Measurements from ENCODE around the gene CATSPER3. TPM values are rescaled to one million over a fixed set of nuclear protein-coding genes. Genes with fewer than 3 reads are reported as not detected.

The CATSPER3 gene
- total RNA-seq, 2 donors from 2014 or later, result 0.52 TPM; not detected in 1

DNA sequence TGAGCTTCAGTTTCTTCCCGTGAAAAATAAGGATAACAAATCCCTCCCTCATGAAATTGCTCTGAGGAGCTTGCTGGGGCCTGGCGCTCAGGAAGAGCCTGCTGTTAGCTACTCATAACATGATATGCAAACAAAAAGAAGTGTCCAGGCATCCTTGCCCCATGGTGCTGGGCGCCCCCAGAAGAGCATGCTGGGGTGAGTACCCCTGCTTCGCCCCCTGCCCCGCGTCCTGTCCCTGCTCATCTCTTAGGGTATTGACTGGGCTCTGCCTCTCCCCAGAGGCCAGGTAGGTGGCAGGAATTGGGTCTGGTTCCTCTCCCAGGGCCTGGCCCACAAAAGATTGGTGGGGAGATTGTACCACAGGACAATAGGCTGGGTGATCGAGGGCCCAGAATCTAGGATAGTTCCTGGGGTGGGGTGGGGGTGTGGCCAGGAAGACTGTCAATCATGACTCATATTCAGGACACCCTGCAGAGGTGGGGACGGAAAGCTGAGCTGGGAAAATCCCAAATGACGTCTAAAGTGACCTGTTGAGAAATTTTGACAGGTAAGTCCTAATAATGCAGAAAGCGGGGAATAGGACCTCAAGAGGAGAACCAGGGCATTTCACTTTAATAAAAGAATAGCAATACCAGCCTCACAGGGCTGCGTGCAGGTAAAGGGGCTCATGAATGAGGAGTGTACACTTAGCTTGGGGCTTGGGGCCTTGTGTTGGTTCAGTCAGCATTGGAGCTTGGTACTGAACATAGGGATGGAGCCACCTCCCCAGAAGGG lies 57.4 kb downstream of the CATSPER3 start:
- H3K36me3 ChIP-seq (replicated peaks in 1 of 2; ENCODE audit: insufficient read depth in 1 of 2, low read depth in 2 of 2), result no peaks in the 10 kb centered on the region
- TF ChIP-seq POLR2A (IDR thresholded peaks at IDR 0.05), result no peak
- TF ChIP-seq CTCF (IDR thresholded peaks at IDR 0.05), result no peak
- intact Hi-C loops (cut with DNase I), result no loop called here
- no peak for ATAC-seq
- H3K9me3 ChIP-seq, result no peaks in the 10 kb centered on the region
- no peak overlapping the region for H3K27ac ChIP-seq
- WGBS, 2 donors, result 88 to 92% methylated on average over 8 of the region's 11 CpGs
- peaks cover 11% of the 10 kb centered on the region for H3K4me1 ChIP-seq
- DNase-seq, result peak in 1 of 4 donors; percentile 3
- H3K27me3 ChIP-seq, result peaks cover 0 to 30% of the 10 kb centered on the region in 2 donors
- no peak overlapping the region for H3K4me3 ChIP-seq

- intact Hi-C loops (cut with DNase I), result no loop called here
- Histone ChIP-seq H3K4me1 (peaks cover 19% of the 10 kb centered on the region), H3K9me3 (no peaks in the 10 kb centered on the region), H3K4me3 (no peak overlapping the region), H3K27me3 (peaks cover 0 to 38% of the 10 kb centered on the region in 2 donors), H3K36me3 (replicated peaks in 1 of 2; ENCODE audit: insufficient read depth in 1 of 2, low read depth in 2 of 2) (no peaks in the 10 kb centered on the region), H3K27ac (no peak overlapping the region)
- 82 to 86% methylated on average over 15 of the region's 15 CpGs for WGBS, 2 donors
- ATAC-seq (no peak), DNase-seq (no peak)
- TF ChIP-seq POLR2A (IDR thresholded peaks at IDR 0.05), result no peak
- TF ChIP-seq CTCF (IDR thresholded peaks at IDR 0.05), result no peak
Observed at GRCh38 chr5:135025730-135026644, 58.3 kb downstream of the CATSPER3 start.

DNA sequence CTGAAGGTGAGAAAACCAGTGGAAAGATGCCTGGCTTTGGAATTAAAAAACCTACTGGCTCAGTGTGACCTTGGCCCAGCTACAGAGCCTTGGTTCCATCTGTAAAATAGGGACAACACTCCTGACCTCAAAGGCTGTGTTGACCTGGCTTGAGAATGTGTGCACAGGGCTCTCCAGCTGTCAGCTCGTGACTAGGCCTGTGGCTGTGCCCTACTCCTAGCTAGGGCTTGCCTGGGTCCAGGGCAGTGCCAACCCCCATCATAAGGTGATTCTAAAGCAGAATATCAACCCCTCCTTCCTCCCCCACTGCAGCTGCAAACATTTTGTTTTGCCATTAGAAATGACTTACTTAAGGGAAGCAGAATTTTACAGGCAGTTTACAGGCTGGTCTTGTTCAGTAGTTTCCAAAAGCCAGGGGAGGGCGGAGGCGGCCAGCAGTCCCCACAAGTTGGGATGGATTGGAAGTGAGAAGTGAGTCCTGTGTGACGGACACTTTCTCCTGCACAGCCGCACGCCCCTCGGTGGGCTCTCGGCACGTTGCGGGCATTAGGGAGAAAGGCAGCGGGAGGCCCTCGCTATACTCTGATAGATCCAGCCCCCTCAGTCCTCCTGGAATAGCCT lies 59.0 kb downstream of the CATSPER3 start:
- no peaks in the 10 kb centered on the region for H3K36me3 ChIP-seq (replicated peaks in 1 of 2; ENCODE audit: insufficient read depth in 1 of 2, low read depth in 2 of 2)
- peaks cover 26% of the 10 kb centered on the region for H3K4me1 ChIP-seq
- TF ChIP-seq POLR2A (IDR thresholded peaks at IDR 0.05) (no peak), CTCF (IDR thresholded peaks at IDR 0.05) (no peak)
- intact Hi-C loops (cut with DNase I), result no loop called here
- no peak for ATAC-seq
- H3K27me3 ChIP-seq, result peaks cover 0 to 45% of the 10 kb centered on the region in 2 donors
- H3K4me3 ChIP-seq, result no peak overlapping the region
- no peak for DNase-seq
- no peak overlapping the region for H3K27ac ChIP-seq
- 73 to 77% methylated on average over 12 of the region's 12 CpGs for whole genome bisulfite sequencing, 2 donors
- H3K9me3 ChIP-seq, result no peaks in the 10 kb centered on the region

- H3K4me3 ChIP-seq, result no peak overlapping the region
- 25 to 27% methylated on average over 10 to 29 of the region's 29 CpGs for WGBS, 2 donors
- peaks cover 27% of the 10 kb centered on the region for H3K4me1 ChIP-seq
- no peaks in the 10 kb centered on the region for H3K9me3 ChIP-seq
- intact Hi-C loops (cut with DNase I), result no loop called here
- ATAC-seq (no peak), DNase-seq (no peak)
- no peak for TF ChIP-seq POLR2A (IDR thresholded peaks at IDR 0.05)
- TF ChIP-seq CTCF (IDR thresholded peaks at IDR 0.05), result no peak
- peaks cover 0 to 51% of the 10 kb centered on the region in 2 donors for H3K27me3 ChIP-seq
- H3K36me3 ChIP-seq (replicated peaks in 1 of 2; ENCODE audit: insufficient read depth in 1 of 2, low read depth in 2 of 2), result no peaks in the 10 kb centered on the region
- H3K27ac ChIP-seq, result no peak overlapping the region
Observed at GRCh38 chr5:135027266-135027696, 59.6 kb downstream of the CATSPER3 start.
